HG02571 (cell line): ENCODE results near the gene PIP5KL1.

ENCODE experiments used
- ATAC-seq: cut with Tn5 transposase; IDR thresholded peaks from one replicate; pipeline ENCODE4 v1.9.1; 2021; ENCODE audit warnings: mild to moderate bottlenecking, moderate library complexity; ENCODE audit not compliant: unreplicated experiment

The PIP5KL1 gene

DNA sequence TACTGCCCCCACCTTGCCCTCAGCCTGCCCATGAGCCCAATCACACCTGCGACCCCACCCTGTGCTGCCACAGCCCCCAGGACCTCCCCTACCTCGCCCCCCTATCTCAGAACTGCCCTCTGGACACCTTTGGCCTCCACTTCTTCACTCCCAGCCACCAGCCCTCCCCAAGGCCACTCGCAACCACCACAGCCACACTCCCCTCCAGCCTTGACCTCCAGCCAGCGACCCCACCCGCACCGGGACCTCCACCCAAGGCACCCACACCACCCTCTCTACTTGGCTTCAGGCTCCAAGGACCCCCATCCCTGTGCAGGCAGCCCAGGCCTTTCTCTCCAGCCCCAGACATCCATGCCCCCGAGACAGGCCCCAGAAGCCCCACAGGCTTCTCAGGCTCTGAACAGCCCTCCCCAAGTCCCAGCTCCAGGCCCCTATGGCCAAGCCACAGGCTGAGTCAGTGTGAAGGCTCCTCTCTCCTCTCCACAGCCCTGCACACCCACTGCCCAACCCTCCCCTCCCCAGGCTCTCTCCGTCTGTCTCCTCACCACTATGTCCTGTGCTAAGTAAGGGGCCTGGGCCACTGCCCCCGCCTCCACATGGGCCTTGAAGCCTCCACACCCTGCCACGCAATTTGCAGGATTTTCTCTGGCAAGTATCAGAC is 55.1 kb downstream of the PIP5KL1 start:
- no peak for ATAC-seq

DNA sequence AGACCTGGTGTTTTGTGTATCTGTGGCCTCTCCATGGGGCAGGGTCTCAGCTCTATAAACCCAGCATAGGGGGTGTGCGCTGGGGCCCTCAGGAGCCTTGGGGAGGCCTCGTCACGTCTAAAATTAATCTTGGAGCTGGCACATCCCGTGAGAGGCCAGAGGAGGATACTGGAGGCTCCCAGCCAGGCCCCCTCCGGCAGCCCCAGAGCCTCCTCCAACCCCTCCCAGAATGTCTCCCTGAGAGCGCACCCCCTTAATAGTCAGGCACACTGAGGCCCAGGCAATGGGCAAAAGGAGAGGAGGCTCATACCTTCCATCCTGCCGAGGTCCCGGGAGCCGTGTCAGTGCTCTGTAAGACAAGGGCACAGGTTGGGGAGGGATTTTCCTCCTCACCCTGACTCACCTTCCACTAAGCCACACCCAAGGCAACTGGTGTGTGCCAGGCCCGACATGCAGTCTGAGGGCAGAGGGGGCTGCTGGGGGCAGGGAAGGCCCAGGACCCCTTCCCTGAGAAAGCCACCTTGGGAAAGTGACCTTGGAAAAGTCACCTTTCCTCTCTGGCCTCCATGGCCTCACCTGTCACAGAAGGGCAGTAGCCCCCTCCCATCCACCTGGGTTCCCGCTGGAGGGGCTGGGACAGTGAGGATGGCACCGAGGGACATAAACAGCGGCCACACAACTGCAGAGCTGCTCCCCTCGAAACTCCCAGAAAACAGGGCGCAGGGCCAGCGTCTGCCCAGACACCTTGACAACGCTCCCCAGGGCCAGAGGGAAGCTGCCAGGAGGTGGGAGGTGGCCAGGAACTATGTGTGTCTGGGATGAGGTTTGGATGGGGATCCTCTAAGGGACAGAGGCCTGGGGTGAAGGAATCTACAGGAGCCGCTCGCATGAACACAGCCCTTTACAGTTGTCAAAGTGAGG is 56.0 kb downstream of the PIP5KL1 start:
- ATAC-seq, result no peak

DNA sequence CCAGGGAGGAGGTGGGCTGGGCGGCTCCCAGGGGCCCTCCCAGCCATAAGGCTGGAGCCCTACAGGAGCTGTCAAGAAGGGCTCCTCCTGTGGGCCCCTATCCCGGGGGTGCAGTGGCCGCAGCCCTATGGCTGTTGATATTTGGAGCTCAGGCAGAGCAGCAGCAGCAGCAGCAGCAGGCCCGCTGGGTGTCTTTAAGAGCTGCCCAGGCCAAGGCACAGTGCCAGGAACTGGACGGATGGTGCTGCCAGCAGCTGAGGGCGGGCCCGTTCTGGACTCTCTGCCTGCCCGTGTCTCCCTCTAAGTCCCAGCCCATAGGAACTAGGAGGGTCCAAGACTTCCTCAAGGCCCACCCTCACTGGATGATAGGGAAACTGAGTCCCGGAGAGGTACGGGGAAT is 56.7 kb downstream of the PIP5KL1 start:
- no peak for ATAC-seq

DNA sequence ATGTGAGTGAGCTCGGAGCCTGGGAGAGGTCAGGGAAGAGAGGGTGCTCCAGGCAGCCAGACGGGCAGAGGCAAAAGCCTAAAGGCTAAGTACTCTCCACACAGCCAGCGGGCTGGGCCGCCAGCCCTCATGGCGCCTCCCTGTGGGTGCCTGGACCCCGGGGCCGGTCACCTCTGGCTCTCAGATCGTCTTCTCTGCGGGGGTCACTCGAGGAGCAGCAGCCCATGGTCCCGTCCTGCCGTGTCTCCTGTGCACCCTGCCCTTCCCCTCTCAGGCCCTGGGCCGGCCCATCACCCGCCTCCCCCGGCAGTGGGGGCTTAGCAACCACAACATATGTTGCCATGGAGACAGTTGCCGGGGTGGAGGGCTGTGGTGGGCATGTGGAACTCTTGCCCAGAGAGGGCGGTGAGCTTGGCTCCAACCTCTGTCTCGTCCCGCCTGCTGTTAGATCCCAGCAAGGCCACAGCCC is 57.3 kb downstream of the PIP5KL1 start:
- no peak for ATAC-seq

DNA sequence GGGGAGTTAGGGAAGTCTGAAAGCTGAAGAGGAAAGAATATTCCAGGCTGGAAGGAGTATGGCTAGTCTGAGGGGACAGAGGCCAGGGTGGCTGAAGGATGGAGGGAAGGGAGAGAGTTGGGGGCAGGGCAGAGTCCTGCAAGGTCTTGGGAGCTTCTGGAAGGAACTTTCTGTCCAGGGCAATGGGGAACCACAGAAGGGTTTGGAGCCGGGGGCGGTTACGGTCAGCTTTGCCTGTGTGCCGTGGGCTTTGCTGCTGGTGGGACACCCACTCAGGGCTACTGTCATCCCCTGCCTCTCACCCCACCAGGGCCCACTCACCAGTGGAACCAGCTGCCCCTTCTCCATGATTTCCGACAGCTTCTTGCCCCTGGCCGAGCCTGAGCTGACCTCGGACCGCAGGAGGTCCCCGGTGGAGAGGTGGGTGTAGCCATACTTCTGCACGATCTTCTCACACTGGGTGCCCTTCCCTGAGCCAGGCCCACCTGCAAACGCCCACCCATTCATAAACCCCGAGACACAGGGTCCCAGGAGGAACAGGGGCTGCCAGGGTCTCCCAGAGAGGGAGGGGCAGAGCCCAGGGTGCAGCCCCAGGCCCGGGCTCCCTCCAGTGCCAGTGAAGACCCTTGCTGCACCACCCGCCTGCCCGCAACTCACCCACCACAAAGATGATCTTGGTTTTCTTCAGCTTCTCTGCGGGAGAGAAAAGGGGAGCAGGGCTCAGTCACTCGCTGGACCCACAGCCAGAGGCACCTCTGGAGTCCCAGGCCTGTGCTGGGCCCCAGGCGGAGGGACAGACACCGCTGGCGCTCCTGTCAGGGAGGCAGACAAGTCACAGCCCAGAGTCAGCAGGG is 58.0 kb downstream of the PIP5KL1 start:
- ATAC-seq, result no peak

DNA sequence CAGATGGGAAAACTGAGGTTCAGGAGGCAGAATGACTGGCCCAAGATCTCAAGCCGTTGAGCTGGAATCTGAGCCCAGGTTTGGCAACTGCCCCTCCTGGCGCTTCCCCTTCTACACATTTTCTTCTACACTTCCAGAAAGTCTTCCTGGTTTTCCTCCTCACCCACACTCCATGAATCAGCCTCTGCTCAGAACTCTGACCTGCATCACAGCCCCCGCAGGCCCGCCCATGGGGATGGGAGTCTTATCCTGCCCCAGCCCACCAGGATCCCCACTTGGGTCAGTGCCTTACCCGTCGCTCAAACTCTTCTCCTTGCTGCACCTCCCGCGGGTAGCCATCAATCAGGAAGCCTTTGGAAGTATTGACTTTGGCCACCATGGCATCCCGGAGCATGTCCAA is 59.0 kb downstream of the PIP5KL1 start:
- ATAC-seq, result no peak

DNA sequence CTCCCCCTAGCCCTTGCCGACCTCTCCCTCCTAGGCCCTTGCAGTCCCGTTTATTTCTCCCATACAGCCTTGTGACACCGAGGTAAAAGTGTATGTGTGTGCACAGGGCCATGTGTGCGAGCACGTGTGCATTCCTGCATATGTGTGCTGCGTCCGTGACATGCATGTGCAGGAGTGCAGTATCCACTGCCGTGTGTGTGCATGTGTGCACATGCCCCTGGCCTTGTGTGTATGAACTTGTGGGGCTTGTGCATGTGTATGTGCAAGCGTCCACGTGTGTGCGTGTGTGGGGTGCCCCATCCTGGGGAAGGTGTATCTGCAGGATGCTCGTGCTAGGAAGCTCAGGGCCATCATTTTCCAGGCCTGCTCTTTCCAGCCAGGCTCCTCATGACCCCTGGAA is 59.7 kb downstream of the PIP5KL1 start:
- no peak for ATAC-seq
